ENCODE data around the gene FNDC3B. TPM values are rescaled to one million over a fixed set of nuclear protein-coding genes. Genes with fewer than 3 reads are reported as not detected.

The FNDC3B gene
- total and polyA plus RNA-seq, 2 donors (not counting 3 experiments of a cell fraction or from before 2014, with no cell fraction given): 91.6 to 295 TPM

GRCh38 chr3:172222478-172223071 is 183.2 kb downstream of the FNDC3B start:
- Histone ChIP-seq H3K27me3 (ENCODE audit: control insufficient read depth in 2 of 2, insufficient read depth in 2 of 2, low read length in 2 of 2) (no peaks in the 10 kb centered on the region), H4K20me1 (replicated peaks; ENCODE audit: control insufficient read depth, extremely low read depth, insufficient read depth, low read length) (peaks cover 21% of the 10 kb centered on the region), H3K9me1 (replicated peaks; ENCODE audit: control insufficient read depth, extremely low read depth, insufficient read depth, low read length) (no peaks in the 10 kb centered on the region), H3K4me2 (ENCODE audit: insufficient read depth, low read length) (no peak overlapping the region), H3K36me3 (ENCODE audit: control insufficient read depth in 2 of 2, extremely low read depth in 1 of 2, insufficient read depth in 2 of 2, low read length in 2 of 2) (peaks cover 5 to 8% of the 10 kb centered on the region in 2 experiments), H3K4me3 (replicated peaks in 1 of 3; ENCODE audit: insufficient read depth in 1 of 3, low read depth in 1 of 3, low read length in 3 of 3) (no peak overlapping the region), H3K4me1 (ENCODE audit: control insufficient read depth, extremely low read depth, insufficient read depth, low read length) (peaks cover 13% of the 10 kb centered on the region), H3K9me3 (replicated peaks; ENCODE audit: control insufficient read depth, insufficient read depth, low read length) (no peaks in the 10 kb centered on the region), H3K27ac (ENCODE audit: insufficient read depth, low read depth, low read length) (no peak overlapping the region), H3K9ac (replicated peaks; ENCODE audit: extremely low read depth, insufficient read depth, low read length) (no peak overlapping the region), H3K79me2 (ENCODE audit: control insufficient read depth, insufficient read depth, low read length) (peaks cover 86% of the 10 kb centered on the region), H2AFZ (ENCODE audit: low read depth, low read length) (no peak overlapping the region)
- TF ChIP-seq EZH2 (IDR thresholded peaks at IDR 0.05; ENCODE audit: borderline replicate concordance, low read depth, low read length, severe bottlenecking) (no peak), CTCF (IDR thresholded peaks at IDR 0.05; ENCODE audit: extremely low read depth in 1 of 2, insufficient read depth in 1 of 2, low read depth in 1 of 2, low read length in 2 of 2) (no peak), GATA2 (IDR thresholded peaks at IDR 0.05; ENCODE audit: insufficient read depth, insufficient read length, low read depth, low read length) (no peak), MYC (IDR thresholded peaks at IDR 0.05; ENCODE audit: low read depth, low read length) (no peak), MAX (IDR thresholded peaks at IDR 0.05; ENCODE audit: insufficient read depth, insufficient read length) (no peak), POLR2A (IDR thresholded peaks at IDR 0.05; ENCODE audit: low read depth, low read length) (no peak), JUN (IDR thresholded peaks at IDR 0.05; ENCODE audit: borderline replicate concordance, insufficient read depth, insufficient read length, low read depth) (no peak), POLR2AphosphoS5 (IDR thresholded peaks at IDR 0.05; ENCODE audit: insufficient read depth, low read depth, low read length) (no peak), FOS (IDR thresholded peaks at IDR 0.05; ENCODE audit: borderline replicate concordance, insufficient read depth, low read length) (no peak)
- intact Hi-C loops (cut with micrococcal nuclease): no loop called here
- ChIA-PET POLR2A (no interaction called here), CTCF (no interaction called here)
- DNase-seq (ENCODE audit: low read depth, low spot score): no peak
- FAIRE-seq: no peak
- no TSS peak for BruUV-seq (replicated peaks)
- dilution Hi-C loops (cut with MboI; ENCODE audit: extremely low pct_ligation_motif_present, low sequenced_read_pairs): no loop called here
